NCI-H187 (cell line): ENCODE measurements around the gene PNPLA5.
"Not testable (repeated sequence)": the region's sequence is repeated elsewhere in the genome, so short reads cannot be mapped to it uniquely, and the experiment has no call there.

Experiments
- DNase-seq, 2 experiments: peaks; one replicate each; lab custom pipeline; 2025; lab: John Stamatoyannopoulos, UW

Gene PNPLA5

DNA sequence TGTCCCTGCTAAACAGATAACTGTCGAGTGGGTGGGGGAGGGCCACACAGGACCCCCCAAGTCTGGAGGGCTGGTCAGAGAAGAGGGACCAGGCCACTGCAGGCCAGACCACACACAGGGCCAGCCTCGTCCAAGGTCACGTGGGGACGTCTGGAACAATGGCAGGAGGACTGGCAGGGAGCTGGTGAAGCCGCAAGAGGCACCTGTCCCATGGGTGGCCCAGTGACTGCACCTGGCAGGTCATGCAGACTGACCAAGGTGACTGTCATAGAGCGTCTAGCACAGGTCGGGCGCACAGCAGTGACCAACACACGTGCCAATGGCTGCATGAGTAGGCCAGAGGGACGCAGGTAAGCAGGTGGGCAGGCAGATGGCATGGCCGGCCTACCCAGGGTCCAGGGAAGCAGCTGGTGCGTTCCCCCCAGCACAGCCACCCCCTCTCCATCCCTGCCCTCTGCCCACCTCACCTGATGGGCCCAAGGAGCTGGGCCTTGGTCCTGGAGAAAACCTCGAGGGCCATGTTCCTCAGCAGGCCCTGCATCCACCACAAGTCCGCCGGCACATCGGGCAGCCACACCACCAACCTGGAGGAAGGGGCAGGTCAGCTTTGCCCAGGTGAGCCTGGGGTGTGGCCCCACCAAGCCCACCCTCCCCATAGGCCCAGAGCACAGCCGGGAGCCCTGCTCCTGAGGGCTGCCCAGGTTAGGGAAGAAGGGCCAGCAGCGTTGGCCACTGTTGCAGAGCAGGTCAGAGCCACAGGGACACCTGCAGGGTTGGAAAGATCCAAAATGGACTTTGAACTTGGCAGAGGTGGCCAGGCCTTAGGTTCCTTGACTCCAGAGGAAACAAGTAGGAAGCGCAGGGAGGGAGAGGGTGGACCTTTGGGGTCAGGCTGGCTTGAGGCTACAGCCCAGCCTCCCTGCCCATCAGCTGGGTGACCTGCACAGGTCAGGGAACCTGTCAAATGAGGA is 10.4 kb downstream of the PNPLA5 start:
- no peak for DNase-seq

DNA sequence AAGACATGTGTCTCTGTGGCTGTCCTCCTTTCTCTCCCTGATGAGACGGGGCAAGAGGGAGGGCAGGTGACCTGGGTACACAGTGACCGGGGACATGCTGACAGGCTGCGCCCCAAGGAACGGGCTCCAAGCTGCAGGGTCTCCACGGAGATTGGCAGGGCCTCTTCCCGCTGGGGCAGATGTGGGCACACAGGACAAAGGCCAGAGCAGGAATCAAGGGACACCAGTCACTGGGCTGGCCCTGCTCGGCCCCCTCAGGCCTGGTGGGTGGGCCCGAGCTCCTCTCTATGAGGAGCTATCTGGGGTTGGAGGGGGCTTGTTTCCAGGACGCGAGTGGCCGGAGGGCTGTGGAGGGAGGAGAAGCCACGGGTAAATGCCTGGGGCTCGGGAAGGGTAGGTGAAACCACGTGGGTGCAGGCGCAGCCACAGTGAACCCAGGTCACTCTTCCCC is 11.2 kb downstream of the PNPLA5 start:
- DNase-seq: no peak

DNA sequence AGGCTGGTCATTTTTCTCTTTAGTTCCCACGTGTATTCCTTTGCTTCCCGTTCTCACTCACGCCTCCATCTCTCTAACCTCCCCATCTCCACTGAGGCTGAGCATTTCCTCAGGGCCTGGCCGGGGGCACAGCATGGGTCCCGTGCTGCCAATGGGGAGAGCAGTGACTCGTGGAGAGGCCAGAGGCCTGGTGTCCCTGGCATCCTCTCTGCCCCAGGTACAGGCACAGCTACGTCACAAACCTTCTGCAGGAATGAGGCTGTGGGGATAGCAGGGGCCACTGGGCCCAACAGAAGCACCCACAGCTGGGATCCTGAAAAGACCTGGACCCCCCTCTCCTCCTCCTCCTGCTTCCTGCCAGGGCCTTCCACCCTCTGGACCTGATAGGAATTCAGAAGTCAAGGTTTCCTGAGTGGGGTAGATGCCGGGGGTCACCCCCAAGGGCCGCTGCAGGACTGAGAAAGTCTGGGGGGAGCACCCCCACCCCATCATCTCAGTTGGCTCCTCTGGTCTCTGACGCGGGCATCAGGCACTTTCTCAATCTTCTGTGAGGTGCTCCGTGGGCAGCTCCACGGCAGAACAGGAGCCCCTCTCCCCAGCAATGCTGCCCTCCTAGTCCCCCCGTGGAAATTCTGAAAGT is 11.8 kb downstream of the PNPLA5 start:
- no peak for DNase-seq

DNA sequence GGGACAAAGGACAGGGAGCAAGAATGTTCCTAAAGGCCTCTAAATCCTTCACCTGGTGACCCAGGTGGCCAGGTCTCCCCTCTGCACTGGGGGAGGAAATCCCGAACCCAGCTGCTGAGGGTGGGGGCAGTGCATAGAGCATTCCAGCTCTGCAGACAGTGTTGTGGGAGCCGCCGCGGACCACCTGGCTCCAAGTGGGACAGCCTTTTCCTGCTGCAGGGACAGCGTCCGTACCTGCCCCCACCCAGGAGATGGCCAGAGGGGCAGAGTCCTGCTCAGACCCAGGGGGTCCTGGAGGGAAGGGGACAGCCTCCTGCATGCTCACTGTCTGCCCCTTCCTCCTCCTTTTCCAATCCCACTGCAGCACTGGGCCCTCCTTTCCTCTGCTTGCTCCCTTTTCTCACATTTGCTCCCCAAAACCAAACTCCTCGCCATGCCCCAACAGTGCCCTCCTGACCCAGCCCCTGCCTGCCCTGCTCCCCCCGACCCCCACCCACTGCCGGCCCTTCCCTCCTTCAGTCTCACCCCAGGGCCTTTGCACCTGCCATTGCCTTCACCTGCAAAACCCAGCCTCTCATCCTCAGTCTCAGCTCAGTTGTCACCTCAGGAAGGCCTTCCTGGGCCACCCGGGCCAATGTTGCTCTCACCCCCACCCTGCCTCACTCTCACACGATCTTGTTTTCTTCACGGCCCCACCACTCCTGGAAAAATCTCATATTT is 12.8 kb downstream of the PNPLA5 start:
- no peak for DNase-seq

DNA sequence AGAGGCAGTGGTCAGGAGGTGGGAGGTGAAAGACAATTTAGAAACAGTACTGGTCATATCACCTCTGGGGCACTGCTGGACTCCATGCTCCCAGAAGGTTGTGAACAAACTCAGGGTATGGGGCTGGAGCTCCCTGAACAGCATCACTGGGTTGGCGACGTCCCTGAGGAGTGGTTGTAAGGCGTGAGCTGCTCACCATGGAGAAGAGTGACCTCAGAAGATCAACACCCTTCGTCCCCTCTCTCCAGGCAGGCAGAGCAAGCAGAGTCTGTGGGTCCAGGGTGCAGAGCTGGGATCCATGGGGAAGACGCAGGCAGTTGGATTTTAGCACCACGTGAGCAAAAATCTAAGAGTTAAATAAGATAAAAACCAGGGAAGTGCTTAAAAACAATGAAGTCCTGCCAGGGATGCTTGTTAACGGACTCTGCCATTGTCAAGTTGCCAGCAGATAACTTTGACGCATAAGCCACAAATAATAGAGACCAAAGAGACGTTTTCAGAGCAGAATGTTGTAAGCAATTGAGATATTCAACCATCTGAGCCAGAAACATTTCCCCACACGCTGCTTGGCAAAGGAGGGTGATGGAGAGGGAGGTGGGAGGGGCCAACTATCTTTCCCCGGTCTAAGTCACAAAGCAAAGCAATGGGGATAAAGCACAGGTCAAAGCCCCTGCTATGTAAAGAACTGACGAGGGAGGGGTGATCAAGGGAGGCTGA is 13.6 kb downstream of the PNPLA5 start:
- DNase-seq: no peak

DNA sequence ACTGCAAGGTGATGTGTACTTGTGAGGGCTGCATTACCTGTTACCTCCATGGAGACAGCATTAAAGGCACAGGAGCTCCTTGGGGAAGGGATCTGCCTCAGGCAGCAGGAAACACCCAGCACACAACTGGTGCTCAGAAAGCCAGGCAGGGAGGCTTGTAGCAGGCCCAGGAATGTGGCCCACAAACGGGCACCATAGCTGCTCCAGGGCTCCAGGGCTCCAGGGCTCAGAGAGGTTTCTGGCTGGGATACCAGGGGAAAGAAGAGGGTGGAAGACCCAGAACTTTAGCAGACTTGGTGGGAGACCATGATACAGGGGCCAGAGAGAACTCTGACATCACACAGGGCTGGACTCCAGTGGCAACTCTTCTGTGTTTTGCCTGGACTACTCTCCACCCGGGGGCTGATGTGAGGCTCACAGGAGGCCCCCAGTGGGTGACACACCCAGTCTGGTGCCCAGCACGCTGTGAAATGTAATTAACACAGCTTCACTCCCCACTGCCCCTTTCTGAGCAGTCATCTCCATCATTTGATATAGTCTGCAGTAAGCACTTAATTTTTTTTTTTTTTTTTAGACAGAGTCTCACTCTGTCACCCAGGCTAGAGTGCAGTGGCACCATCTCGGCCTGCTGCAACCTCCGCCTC is 14.8 kb downstream of the PNPLA5 start:
- no peak for DNase-seq

DNA sequence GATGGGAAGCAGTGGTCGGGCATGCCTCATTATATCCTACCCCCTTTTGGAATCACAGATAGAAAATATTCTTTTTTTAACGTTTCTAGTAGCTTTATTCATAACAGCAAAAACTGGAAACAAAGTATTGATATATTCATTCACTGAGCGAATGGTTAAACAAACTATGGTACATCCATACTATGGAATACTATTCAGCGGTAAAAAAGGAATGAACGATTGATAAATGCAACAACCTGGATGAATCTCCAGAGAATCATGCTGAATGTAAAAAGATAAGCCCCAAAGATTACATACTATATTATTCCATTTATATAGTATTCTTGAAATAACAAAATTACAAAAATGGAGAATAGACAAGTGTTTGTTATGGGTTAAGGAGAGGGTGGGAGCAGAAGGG is 22.0 kb downstream of the PNPLA5 start:
- DNase-seq: no peak

DNA sequence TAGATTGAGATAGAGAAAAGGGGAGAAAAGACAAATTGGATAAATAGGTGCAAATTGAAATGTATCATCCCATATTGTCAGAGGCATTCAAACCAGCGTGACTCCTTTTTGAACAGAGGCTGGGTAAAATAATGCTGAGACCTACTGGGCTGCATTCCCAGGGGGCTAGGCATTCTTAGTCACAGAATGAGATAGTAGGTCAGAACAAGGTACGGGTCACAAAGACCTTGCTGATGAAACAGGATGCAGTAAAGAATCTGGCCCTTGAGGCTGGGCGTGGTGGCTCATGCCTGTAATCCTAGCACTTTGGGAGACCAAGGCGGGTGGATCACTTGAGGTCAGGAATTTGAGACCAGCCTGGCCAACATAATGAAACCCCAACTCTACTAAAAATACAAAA is 22.8 kb downstream of the PNPLA5 start:
- DNase-seq: not testable (repeated sequence)

DNA sequence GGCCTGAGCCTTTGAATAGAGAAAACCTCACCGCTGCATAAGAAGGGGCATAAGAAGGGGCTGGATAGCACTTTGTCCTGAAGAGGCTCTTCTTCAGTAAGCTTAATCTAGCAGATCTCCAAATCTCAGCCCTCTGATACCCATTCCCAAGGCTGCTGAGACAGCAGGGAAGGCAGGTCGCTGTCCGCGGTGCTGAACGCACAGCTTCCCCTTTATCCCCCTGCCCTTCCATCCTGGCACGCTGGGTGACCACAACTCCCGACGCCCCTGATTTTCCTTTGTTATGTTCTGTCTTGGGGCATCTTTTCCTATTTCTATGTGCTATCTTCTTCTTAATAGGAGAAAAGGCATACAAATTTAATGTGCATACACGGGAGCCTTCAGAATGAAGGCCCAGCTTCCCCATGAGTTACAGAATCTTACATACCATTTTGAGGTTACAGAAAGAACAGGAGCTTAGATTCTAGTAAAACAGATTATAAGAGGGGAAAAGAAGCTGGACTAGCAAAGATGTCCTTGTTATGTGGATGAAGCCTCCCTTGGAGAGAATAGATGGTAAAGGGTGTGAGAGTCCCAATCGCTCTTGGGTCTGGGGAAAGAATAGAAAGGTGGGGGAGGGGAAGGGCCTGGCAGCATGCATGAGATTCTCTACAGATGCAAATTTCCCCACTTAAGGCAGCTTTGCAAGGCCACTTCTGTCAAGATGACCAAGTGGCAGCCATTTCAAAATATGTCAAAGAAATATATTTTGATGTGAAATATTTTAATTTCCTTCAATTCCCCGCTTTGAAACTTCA is 23.8 kb downstream of the PNPLA5 start:
- DNase-seq: no peak

DNA sequence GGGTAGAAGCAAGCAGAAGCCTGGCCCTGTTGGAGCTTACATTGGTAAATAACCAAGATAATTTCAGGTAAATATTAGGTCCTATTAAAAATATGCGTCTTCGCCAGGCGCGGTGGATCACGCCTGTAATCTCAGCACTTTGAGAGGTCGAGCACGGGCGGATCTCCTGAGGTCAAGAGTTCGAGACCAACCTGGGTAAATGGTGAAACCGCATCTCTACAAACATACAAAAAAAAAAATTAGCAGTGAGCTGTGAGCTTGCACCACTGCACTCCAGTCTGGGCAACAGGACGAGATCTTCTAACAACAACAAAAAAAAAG is 29.0 kb downstream of the PNPLA5 start:
- DNase-seq: no peak

DNA sequence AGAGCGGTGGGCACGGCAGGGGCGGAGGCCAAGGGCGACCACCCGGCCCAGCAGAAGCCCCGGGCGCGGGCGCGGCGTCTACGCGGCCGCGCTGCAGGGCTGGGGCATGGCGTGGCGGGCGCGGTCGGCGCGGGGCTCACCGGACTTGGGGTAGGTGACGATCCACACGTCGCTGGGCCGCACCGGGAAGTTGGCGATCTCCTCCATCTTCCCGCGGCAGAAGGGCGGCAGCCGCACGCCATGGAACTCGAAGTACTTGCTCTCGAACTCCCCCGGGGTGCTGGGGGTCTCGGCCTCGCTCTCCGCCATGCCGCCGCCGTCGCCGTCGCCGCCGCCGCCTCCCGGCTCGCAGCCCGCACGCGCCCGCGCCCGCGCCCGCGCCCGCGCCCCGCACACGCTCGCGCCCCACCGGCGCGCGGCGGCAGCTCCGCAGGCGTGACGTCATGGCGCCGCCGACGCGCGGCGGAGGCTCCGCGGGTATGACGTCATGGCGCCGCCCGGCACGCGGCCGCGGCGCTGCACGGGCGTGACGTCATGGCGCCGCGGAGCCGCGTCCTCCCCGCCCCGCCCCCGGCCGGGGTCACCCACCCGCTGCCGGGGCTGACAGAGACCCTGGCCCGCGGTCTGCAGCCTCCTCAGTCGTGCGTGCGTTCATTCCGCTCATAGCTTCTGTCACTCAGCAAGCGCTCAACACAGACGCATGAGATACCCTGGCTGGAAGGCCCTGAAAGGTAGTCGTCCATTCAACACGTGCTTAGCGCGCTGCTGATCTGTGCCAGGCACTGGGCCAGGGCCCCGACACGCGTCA is 29.5 kb downstream of the PNPLA5 start, which contains the start of gene SULT4A1:
TSS of gene SULT4A1 (minus strand) at position 440 of the 808 bp plus-strand sequence. CDS start at position 309, 131 bp downstream.
- no peak for DNase-seq

DNA sequence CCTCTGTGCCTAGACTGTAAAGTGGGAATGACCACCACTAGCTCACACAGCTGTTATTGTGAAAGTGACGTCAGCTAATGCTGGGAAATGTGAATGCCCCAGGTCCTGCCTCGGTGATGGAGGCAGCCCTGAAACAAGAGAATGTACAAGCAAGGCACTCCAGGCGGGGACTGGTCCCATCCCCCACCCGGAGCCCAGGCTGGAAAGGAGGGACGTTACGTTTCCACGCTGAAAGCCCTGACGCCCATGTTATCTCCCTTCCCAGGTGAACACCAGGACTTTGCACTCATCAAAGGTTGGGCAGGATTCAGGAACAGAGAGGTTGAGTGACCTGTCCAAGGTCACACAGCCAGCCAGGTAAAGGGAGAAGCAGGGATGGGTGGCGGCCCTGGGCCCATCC is 30.3 kb downstream of the PNPLA5 start:
- no peak for DNase-seq

DNA sequence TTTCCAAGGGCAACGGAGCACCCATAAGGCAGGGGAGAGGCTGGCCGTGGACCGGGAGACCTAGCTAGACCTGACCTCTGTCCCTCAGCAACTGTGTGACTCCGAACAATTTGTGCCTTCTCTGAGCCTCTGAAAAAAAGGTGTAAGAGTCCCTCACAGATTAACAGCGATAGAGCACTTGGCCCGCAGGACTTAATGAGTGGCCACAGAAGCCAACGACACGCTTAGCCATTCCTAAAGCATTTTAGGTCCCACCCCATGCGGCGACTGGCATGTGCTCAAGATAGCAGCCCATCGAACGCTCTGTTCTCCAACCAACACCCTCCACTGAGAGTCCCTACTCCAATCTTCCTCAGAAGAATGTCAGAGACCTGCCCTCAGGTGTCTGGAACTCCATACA is 31.0 kb downstream of the PNPLA5 start:
- no peak for DNase-seq

DNA sequence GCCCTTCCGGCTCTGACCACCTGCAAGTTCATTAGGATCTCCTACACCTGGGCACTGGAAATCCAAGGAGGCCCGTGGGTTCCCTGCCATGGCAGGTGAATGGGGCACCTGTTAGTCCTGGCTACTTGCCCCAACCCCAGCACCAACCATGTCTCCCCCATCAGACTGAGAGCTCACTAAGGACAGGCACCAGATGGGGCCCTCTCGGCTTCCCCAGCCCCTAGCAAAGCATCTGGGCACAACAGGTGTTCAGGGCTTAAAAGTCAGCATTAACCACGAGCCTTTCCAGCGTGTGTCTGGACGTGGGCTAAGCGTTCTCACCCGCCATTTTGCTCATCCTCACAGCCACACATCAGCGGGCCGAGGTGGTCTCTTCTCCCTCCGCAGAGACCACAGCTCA is 31.7 kb downstream of the PNPLA5 start:
- DNase-seq: no peak

DNA sequence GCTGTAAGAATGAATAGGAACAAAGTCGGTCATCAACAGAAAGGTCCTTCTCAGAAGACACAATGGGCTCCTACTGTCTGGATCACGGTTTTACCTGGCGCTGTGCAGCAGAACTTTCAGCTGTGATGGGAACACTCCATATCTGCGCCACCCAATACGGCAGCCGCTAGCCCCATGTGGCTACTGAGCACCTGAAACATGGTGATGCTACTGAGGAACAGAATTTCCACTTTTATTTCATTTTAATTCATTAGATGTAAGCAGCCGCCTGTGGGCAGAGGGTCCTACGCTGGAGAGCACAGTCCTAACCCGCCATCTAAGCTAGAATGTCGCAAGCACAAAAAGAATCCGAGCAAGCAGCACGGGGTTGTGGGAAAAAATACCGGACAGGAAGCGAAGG is 32.2 kb downstream of the PNPLA5 start:
- no peak for DNase-seq

DNA sequence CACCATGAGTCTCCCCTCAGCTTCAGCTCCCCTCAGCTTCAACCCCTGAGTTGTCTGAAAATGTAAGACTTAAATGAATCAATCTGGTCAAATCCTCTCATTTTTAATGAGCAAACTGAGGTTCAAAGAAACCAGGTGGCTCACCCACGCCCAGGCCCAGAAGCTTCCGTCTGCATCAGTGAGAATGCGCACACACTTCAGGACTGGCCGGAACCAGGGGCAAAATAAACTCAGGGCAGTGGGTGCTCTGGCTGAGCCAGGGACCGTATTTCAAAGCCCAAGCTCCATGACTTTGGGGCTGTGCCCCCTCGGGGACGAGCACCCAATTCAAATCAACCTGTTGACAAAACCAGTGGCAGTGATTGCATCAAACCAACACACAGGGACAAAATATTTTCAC is 32.6 kb downstream of the PNPLA5 start:
- DNase-seq: no peak

DNA sequence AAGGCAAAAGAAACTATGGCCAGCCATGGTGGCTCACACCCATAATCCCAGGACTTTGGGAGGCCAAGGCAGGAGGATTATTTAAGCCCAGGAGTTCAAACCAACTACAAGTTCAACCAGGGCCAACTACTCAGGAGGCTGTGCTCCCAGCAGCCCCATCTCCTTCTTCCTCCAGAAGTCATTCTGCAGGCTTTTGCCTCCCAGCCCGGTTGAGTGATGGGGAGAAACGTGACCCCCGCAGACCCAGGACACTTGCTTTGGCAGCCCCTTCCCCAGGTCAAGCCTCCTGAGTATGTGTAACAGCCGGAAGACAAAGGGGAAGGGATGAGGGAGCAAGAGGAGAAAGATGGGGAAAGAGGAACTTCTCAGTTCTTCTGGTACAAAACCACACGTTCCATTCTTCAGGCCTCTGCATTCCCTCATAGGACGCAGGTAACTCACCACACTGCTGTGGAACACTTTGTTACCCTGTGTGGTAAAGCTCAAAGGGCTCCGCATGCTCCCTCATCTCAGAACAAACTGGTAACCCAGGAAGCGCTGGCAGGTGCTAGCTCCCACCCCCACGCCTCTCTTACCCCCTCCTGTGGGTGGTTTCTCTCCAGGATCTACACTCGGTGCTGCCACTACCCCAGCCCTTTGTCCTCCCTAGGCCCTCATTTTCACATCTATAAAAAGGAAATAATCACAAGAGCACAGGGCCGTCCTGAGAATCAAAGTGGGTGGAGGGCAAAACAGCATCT is 33.5 kb downstream of the PNPLA5 start:
- DNase-seq: no peak

DNA sequence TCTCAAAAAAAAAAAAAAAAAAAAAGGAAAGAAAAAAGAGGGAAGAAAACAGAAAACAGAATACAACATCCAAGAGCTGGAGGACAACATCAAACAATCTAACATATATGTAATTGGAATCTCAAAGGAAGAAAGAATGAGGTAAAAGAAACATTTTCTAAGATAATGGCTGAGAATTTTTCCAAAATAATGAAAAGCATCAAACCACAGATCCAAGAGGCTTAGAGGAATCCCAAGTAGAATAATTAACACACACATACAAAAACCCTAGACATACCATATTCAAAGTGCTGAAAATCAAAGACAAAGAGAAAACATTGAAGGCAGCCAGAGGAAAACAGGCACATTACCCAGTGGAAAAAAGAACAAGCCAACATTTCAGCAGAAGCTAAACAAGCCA is 34.4 kb downstream of the PNPLA5 start:
- DNase-seq: no peak

DNA sequence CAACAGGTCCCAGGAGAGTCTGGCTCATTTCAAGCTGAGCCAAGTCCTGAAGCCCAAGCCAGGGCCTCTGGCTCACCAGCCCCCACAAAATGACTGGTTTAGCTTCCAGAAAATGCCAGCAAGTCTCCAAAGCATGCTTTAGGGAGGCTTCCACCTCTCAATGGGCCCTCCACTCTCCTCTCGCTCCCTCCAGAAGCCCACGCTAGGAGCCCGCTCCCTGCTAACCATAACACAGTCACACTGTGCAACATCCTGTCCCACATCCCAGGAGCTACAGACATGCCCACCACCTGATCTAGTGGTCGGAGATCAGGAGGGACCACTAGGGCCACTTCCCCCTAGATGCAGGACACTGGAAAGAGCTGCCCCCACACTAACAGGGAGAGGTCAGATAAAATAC is 36.4 kb downstream of the PNPLA5 start:
- DNase-seq: no peak
